ENCODE data around the gene INO80. TPM values are rescaled to one million over a fixed set of nuclear protein-coding genes. Genes with fewer than 3 reads are reported as not detected.

INO80 gene
- total RNA-seq, 3 donors from 2014 or later, result 27.2 to 47.7 (median 42.3) TPM

- Histone ChIP-seq H3K4me3 (no peak overlapping the region), H3K4me1 (peaks cover 6 to 19% of the 10 kb centered on the region in 2 donors), H3K36me3 (no peaks in the 10 kb centered on the region), H3K27ac (no peak overlapping the region), H3K9me3 (no peaks in the 10 kb centered on the region), H3K27me3 (peaks cover 0 to 36% of the 10 kb centered on the region in 2 donors)
- intact Hi-C loops (cut with DNase I; ENCODE audit: low total_unique reads), result no loop called here
- TF ChIP-seq CTCF (IDR thresholded peaks at IDR 0.05) (no peak), POLR2A (IDR thresholded peaks at IDR 0.05) (no peak), POLR2AphosphoS5 (IDR thresholded peaks at IDR 0.05) (no peak)
- DNase-seq (ENCODE audit: low spot score in 2 of 2), result no peak
Observed at GRCh38 chr15:40933517-40933902, 182.6 kb downstream of the INO80 start.

- peaks cover 10 to 22% of the 10 kb centered on the region in 2 donors for H3K4me1 ChIP-seq
Observed at GRCh38 chr15:40932649-40933516, 183.2 kb downstream of the INO80 start.

GRCh38 chr15:40932156-40932555, 183.9 kb downstream of the INO80 start:
- no peak for DNase-seq (ENCODE audit: low spot score in 2 of 2)
- no peaks in the 10 kb centered on the region for H3K9me3 ChIP-seq
- TF ChIP-seq POLR2A (IDR thresholded peaks at IDR 0.05), result no peak
- TF ChIP-seq POLR2AphosphoS5 (IDR thresholded peaks at IDR 0.05), result no peak
- no peak for TF ChIP-seq CTCF (IDR thresholded peaks at IDR 0.05)
- no peaks in the 10 kb centered on the region for H3K36me3 ChIP-seq
- peaks cover 10 to 22% of the 10 kb centered on the region in 2 donors for H3K4me1 ChIP-seq
- peak overlapping the region in 1 of 2 donors; percentile 52 for H3K27ac ChIP-seq
- intact Hi-C loops (cut with DNase I; ENCODE audit: low total_unique reads), result no loop called here
- H3K4me3 ChIP-seq, result peak overlapping the region in 2 of 3 donors; percentile 57 to 60
- H3K27me3 ChIP-seq, result peaks cover 6 to 49% of the 10 kb centered on the region in 2 donors

More at GRCh38 chr15:40932649-40933516, 183.2 kb downstream of the INO80 start:
- H3K4me3 ChIP-seq, result peak overlapping the region in 1 of 3 donors; percentile 60
- intact Hi-C loops (cut with DNase I; ENCODE audit: low total_unique reads), result no loop called here
- DNase-seq (ENCODE audit: low spot score in 2 of 2), result no peak
- peaks cover 5 to 42% of the 10 kb centered on the region in 2 donors for H3K27me3 ChIP-seq
- H3K36me3 ChIP-seq, result no peaks in the 10 kb centered on the region
- H3K27ac ChIP-seq, result no peak overlapping the region
- TF ChIP-seq POLR2A (IDR thresholded peaks at IDR 0.05) (no peak), CTCF (IDR thresholded peaks at IDR 0.05) (no peak), POLR2AphosphoS5 (IDR thresholded peaks at IDR 0.05) (no peak)
- H3K9me3 ChIP-seq, result no peaks in the 10 kb centered on the region

GRCh38 chr15:40931300-40932142, 184.6 kb downstream of the INO80 start:
- H3K4me3 ChIP-seq, result peak overlapping the region; percentile 46 to 60 (median 57)
- intact Hi-C loops (cut with DNase I; ENCODE audit: low total_unique reads), result no loop called here
- H3K27ac ChIP-seq, result peak overlapping the region in 1 of 2 donors; percentile 52
- peaks cover 6 to 55% of the 10 kb centered on the region in 2 donors for H3K27me3 ChIP-seq
- no peaks in the 10 kb centered on the region for H3K36me3 ChIP-seq
- H3K4me1 ChIP-seq, result peaks cover 10 to 27% of the 10 kb centered on the region in 2 donors
- DNase-seq (ENCODE audit: low spot score in 2 of 2), result no peak
- TF ChIP-seq POLR2A (IDR thresholded peaks at IDR 0.05) (no peak), POLR2AphosphoS5 (IDR thresholded peaks at IDR 0.05) (no peak), CTCF (IDR thresholded peaks at IDR 0.05) (no peak)
- no peaks in the 10 kb centered on the region for H3K9me3 ChIP-seq

Measured in breast epithelium (tissue), 4 donors.